HG03139 (cell line): ENCODE data around the gene GAL3ST2.
"Not testable (repeated sequence)": the region's sequence is repeated elsewhere in the genome, so short reads cannot be mapped to it uniquely, and the experiment has no call there.

Source experiments
- ATAC-seq: cut with Tn5 transposase; IDR thresholded peaks from one replicate; pipeline ENCODE4 v1.9.1; 2021; ENCODE audit not compliant: unreplicated experiment

Gene GAL3ST2

GRCh38 chr2:241817821-241818215 lies 41.2 kb downstream of the GAL3ST2 start:
- ATAC-seq: not testable (repeated sequence)

GRCh38 chr2:241818229-241818942 lies 41.8 kb downstream of the GAL3ST2 start:
- no peak for ATAC-seq

- ATAC-seq: no peak
These were observed 42.3 kb downstream of the GAL3ST2 start for GRCh38 chr2:241818943-241819270.

DNA sequence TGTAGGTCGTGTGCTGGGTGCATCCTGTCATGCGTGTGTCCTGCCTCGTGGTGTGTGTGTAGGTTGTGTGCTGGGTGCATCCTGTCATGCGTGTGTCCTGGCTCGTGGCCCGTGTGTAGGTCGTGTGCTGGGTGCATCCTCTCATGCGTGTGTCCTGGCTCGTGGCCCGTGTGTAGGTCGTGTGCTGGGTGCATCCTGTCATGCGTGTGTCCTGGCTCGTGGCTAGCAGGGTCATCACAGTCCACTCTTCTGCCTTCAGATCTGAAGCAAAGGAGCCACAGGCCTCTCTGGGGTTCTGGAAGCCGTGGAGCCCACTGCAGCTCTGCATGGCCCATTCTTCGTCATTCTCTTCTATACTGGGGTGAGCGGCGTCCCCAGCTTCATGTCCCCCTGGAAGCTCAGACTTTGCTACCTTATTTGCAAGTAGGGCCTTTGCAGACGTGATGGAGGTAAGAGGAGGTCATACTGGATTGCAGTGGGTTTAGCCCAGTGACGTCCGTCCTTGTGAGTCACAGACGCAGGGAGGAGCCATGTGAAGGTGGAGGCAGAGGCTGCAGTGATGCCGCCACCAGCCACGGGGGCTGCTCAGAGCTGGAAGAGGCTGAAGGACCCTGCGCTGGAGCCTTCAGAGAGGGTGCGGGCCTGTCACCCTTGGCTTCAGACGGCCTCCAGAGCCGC lies 43.5 kb downstream of the GAL3ST2 start:
- ATAC-seq: not testable (repeated sequence)

- no peak for ATAC-seq
These were observed 44.2 kb downstream of the GAL3ST2 start for GRCh38 chr2:241820625-241821384.

DNA sequence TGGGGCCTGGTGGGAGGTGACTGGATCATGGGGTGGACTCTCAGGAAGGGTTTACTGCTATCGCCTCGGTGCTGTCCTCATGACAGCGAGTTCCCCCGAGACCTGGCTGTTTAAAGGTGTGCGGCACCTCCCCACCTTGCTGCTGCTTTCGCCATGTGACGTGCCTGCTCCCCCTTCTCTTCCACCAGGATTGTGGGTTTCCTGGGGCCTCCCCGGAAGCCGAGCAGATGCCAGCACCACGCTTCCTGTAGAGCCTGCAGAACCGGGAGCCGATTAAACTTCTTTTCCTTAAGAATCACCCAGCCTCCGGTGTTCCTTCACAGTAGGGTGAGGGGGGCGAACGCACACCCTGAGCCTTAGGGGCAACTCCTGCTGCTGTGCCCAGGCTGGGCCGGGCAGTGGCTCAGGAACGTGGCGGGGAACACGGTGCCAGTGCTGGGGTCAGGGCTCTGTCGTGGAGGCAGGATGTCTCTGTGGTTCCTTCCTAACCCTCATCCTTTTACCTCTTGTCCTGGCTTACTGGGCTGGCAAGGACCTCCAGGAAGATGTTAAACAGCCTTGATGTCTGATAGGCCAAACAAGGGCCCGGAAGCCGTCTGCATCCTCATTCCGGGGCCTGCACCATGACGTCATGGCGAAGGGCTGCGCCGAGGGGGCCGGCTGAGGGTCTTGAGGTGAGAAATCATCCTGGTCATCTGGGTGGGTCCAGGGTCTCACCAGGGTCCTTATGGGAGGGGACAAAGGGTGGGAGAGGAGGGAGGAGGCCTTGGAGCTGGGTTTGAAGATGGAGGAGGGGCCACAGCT lies 45.0 kb downstream of the GAL3ST2 start:
- no peak for ATAC-seq

DNA sequence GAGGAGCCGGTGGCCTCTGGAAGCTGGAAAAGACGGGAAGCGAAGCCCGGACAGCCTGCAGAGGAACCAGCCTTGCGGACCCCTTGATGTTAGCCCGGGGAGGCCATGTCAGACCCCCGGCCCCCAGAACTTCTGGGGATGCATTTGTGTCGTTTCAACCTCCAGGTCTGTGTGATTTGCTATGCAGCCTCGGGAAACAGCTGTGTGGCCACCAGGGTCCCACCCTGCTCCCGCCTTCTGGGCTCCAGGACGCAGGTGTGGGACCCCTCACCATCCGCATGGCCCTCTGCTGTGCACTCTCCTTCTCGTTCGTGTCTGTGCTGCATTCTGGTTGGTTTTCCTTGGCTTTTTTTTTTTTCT lies 45.6 kb downstream of the GAL3ST2 start:
- no peak for ATAC-seq

DNA sequence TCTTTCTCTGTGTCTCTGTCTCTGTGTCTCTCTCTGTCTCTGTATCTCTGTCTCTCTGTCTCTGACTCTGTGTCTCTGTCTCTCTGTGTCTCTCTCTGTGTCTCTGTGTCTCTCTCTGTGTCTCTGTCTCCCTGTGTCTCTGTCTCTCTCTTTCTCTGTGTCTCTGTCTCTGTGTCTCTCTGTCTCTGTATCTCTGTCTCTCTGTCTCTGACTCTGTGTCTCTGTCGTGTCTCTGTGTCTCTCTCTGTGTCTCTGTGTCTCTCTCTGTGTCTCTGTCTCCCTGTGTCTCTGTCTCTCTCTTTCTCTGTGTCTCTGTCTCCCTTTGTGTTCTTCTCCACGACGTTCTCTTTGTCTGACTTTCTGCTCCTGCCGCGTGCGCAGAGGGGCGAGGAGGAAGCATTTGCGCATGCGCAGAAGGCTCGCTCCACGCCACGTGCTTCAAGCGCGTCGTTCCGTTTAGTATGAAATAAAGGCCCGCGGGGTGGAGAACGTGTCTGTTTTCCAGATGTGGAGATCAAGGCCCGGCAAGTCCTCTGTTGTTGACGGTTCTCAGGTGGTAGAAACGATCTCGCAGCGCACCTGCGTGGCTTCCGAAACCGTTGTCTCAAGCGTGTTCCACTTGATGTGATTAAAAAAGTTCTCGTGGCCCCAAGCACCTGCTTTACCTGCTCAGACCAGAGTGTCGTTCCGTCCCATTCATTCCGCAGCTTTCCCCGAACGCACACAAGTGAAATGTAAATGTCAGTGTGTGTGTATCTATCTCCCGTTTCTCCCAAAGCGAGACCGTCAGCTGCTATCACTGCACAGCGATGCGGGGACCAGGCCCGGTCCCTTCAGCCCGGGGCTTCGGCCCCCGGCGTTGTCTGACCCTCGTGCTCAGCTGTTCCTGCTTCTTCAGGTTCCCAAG lies 47.2 kb downstream of the GAL3ST2 start:
- not testable (repeated sequence) for ATAC-seq

DNA sequence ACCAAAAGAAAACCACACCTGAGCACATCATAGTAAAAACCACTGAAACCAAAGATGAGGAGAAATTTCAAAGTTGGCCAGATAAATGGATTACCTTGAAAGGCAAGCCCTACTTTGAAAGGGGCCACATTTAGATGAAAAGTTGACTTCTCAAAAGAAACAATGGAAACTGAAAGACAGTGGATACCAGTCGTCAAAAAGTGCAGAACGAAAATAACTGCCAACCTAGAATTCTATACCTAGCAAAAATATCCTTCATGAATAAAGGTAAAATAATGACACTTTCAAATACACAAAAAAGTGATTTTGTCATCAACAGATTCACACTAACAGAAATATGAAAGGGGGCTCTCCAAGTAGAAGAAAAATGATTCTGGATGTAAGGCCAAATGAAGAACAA lies 50.8 kb downstream of the GAL3ST2 start:
- ATAC-seq: no peak

GRCh38 chr2:241833101-241833663 lies 56.6 kb downstream of the GAL3ST2 start:
- no peak for ATAC-seq

- ATAC-seq: not testable (repeated sequence)
These were observed 57.3 kb downstream of the GAL3ST2 start for GRCh38 chr2:241833756-241834526.

- ATAC-seq: no peak
These were observed 58.0 kb downstream of the GAL3ST2 start for GRCh38 chr2:241834527-241835210.

DNA sequence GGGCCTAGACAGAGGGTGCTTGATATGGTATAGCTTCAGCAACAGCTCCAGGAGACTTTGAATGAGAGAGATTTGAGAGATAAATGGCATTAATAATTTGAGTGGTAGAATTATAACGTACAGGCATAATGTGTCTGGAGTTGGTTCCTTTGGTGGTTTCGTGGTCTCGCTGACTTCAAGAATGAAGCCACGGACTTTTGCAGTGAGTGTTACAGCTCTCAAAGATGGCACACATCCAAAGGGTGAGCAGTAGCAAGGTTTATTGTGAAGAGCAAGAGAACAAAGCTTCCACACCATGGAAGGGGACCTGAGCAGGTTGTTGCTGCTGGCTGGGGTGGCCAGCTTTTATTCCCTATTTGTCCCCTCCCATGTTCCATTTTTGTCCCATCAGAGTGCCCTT lies 59.0 kb downstream of the GAL3ST2 start:
- no peak for ATAC-seq

- no peak for ATAC-seq
These were observed 59.7 kb downstream of the GAL3ST2 start for GRCh38 chr2:241836292-241836691.

DNA sequence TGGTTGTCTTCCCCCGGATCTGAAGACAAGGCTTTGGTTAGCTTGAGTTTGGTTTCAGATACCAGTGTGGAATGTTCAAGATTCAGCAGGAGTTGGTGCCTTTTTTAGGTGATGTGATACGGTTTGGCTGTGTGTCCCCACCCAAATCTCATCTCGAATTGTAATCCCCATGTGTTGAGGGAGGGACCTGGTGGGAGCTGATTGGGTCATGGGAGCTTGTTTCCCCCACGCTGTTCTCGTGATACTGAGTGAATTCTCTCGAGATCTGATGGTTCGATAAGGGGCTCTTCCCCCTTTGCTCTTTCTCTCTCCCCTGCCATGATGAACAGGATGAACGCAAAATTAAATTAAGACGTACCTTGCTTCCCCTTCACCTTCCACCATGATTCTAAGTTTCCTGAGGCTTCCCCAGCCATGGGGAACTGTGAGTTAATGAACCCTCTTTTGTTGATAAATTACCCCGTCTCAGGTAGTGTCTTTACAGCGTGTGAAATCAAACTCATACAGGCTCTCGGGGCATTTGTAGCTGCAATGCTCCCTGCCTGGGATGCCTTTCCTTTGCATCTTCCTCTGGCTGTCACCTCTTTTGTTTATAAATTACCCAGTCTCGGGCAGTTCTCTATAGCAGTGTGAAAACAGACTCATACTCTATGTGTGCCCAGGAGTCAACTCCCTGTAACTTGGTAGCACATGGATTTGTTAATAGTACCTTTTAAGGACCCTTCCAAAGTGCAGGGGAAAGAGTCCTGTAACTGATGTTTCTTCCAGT lies 60.8 kb downstream of the GAL3ST2 start:
- no peak for ATAC-seq

- no peak for ATAC-seq
These were observed 64.8 kb downstream of the GAL3ST2 start for GRCh38 chr2:241841181-241842066.

DNA sequence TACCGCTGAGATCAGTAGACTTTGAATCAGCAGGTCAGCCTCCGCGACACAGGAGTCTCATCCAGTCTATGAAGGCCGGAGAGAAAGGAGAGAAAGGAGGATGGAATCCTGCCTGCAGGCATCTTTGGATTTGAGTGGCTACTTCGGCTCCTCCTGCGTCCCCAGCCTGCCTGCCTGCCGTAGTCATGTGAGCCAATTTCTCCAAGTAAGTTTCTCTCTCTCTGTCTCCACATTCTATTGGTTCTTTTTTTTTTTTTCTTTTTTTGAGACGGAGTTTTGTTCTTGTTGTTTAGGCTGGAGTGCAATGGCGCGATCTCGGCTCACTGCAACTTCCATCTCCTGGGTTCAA lies 65.4 kb downstream of the GAL3ST2 start:
- no peak for ATAC-seq
